SU-DHL-6 (cell line): ENCODE measurements around the gene NEB.

Experiments
- CTCF ChIP-seq: fragments of 200-600 bp; sonication (generic); IDR thresholded peaks from one replicate; pipeline ENCODE4 v1.5.1; 2017; ENCODE audit warnings: antibody characterized with exemption, mild to moderate bottlenecking, low read length, moderate library complexity; ENCODE audit not compliant: insufficient read depth, poor library complexity, severe bottlenecking
- EZH2phosphoT487 ChIP-seq: fragments of 200-600 bp; sonication (generic), shearing (Covaris generic); conservative IDR thresholded peaks from 2 replicates; pipeline ENCODE4 v1.6.1; 2018; ENCODE audit warnings: mild to moderate bottlenecking, antibody characterized with exemption, low read length, moderate library complexity, mixed read lengths

- TF ChIP-seq CTCF (no peak), EZH2phosphoT487 (no peak)
Measured at GRCh38 chr2:151695778-151696177, 38.5 kb downstream of the NEB start.
